Subcutaneous abdominal adipose tissue (tissue), 5 donors: ENCODE measurements around the gene TMEM253.

ENCODE experiments used
- H3K27ac ChIP-seq: one replicate; pipeline ENCODE4 v1.7.0; 2013; ENCODE audit warnings: low read depth, mild to moderate bottlenecking, inconsistent platforms, low read length, moderate library complexity
- H3K27me3 ChIP-seq, 5 donors: one replicate each; pipeline ENCODE4 v1.7.0; 2013; ENCODE audit warnings: low read length in 5 of 5, inconsistent platforms in 1 of 5; ENCODE audit not compliant: control insufficient read depth in 5 of 5, insufficient read depth in 4 of 5
- H3K36me3 ChIP-seq, 5 donors: one replicate each; pipeline ENCODE4 v1.7.0; 2013; ENCODE audit warnings: low read length in 5 of 5; ENCODE audit not compliant: control insufficient read depth in 5 of 5, insufficient read depth in 5 of 5
- H3K4me1 ChIP-seq, 5 donors: one replicate each; pipeline ENCODE4 v1.7.0; 2013; ENCODE audit warnings: low read length in 5 of 5, mild to moderate bottlenecking in 3 of 5, moderate library complexity in 1 of 5; ENCODE audit not compliant: control insufficient read depth in 5 of 5, insufficient read depth in 5 of 5
- H3K4me3 ChIP-seq, 5 donors: one replicate each; pipeline ENCODE4 v1.7.0; 2013; ENCODE audit warnings: low read length in 5 of 5, low read depth in 1 of 5
- H3K9ac ChIP-seq, 5 donors: one replicate each; pipeline ENCODE4 v1.7.0; 2013; ENCODE audit warnings: low read length in 5 of 5, mild to moderate bottlenecking in 4 of 5, moderate library complexity in 3 of 5
- H3K9me3 ChIP-seq, 5 donors: one replicate each; pipeline ENCODE4 v1.7.0; 2013; ENCODE audit warnings: low read length in 5 of 5; ENCODE audit not compliant: control insufficient read depth in 5 of 5
- donor health status: healthy.
- donor health status: healthy.
- donor health status: healthy.
- donor health status: healthy.
- donor health status: healthy.

The TMEM253 gene

GRCh38 chr14:21089877-21090193 lies 11.0 kb upstream of the TMEM253 start:
- no peak overlapping the region for H3K4me3 ChIP-seq
- H3K36me3 ChIP-seq = peaks cover 10 to 82% (median 66%) of the 10 kb centered on the region in 5 donors
- H3K27me3 ChIP-seq = no peaks in the 10 kb centered on the region
- H3K9me3 ChIP-seq = no peaks in the 10 kb centered on the region
- H3K4me1 ChIP-seq = peaks cover 6 to 56% (median 37%) of the 10 kb centered on the region in 5 donors
- no peak overlapping the region for H3K27ac ChIP-seq
- no peak overlapping the region for H3K9ac ChIP-seq

GRCh38 chr14:21090194-21090939 lies 10.5 kb upstream of the TMEM253 start:
- Histone ChIP-seq H3K9ac (no peak overlapping the region), H3K27ac (no peak overlapping the region), H3K36me3 (peaks cover 6 to 77% (median 61%) of the 10 kb centered on the region in 5 donors), H3K4me3 (no peak overlapping the region), H3K4me1 (peaks cover 6 to 51% (median 32%) of the 10 kb centered on the region in 5 donors), H3K9me3 (no peaks in the 10 kb centered on the region), H3K27me3 (no peaks in the 10 kb centered on the region)

- H3K27ac ChIP-seq = no peak overlapping the region
- no peak overlapping the region for H3K4me3 ChIP-seq
- H3K4me1 ChIP-seq = peaks cover 6 to 46% (median 25%) of the 10 kb centered on the region in 5 donors
- no peaks in the 10 kb centered on the region for H3K27me3 ChIP-seq
- H3K9me3 ChIP-seq = no peaks in the 10 kb centered on the region
- H3K9ac ChIP-seq = peak overlapping the region in 1 of 5 donors; percentile 17
- peaks cover 6 to 70% (median 53%) of the 10 kb centered on the region in 5 donors for H3K36me3 ChIP-seq
Observed at GRCh38 chr14:21090940-21091663, 9.8 kb upstream of the TMEM253 start.

GRCh38 chr14:21091821-21092272 lies 9.0 kb upstream of the TMEM253 start:
- Histone ChIP-seq H3K36me3 (peaks cover 0 to 62% (median 48%) of the 10 kb centered on the region in 5 donors), H3K4me3 (no peak overlapping the region), H3K27me3 (no peaks in the 10 kb centered on the region), H3K9me3 (no peaks in the 10 kb centered on the region), H3K4me1 (peaks cover 6 to 46% (median 26%) of the 10 kb centered on the region in 5 donors), H3K27ac (peak overlapping the region; percentile 30), H3K9ac (no peak overlapping the region)

GRCh38 chr14:21092273-21093011 lies 8.4 kb upstream of the TMEM253 start:
- H3K9ac ChIP-seq = peak overlapping the region in 1 of 5 donors; percentile 25
- H3K27me3 ChIP-seq = no peaks in the 10 kb centered on the region
- no peaks in the 10 kb centered on the region for H3K9me3 ChIP-seq
- no peak overlapping the region for H3K4me3 ChIP-seq
- H3K36me3 ChIP-seq = peaks cover 0 to 56% (median 43%) of the 10 kb centered on the region in 5 donors
- H3K4me1 ChIP-seq = peaks cover 6 to 46% (median 26%) of the 10 kb centered on the region in 5 donors
- H3K27ac ChIP-seq = peak overlapping the region; percentile 30

- Histone ChIP-seq H3K27ac (no peak overlapping the region), H3K9me3 (no peaks in the 10 kb centered on the region), H3K4me3 (no peak overlapping the region), H3K27me3 (no peaks in the 10 kb centered on the region), H3K36me3 (peaks cover 0 to 50% (median 39%) of the 10 kb centered on the region in 5 donors), H3K9ac (no peak overlapping the region), H3K4me1 (peaks cover 6 to 42% (median 24%) of the 10 kb centered on the region in 5 donors)
Observed at GRCh38 chr14:21093018-21093417, 7.8 kb upstream of the TMEM253 start.

GRCh38 chr14:21093769-21094681 lies 6.8 kb upstream of the TMEM253 start:
- H3K36me3 ChIP-seq = peaks cover 0 to 41% (median 30%) of the 10 kb centered on the region in 5 donors
- peaks cover 6 to 44% (median 28%) of the 10 kb centered on the region in 5 donors for H3K4me1 ChIP-seq
- H3K27me3 ChIP-seq = no peaks in the 10 kb centered on the region
- H3K9me3 ChIP-seq = no peaks in the 10 kb centered on the region
- peak overlapping the region in 1 of 5 donors; percentile 38 for H3K9ac ChIP-seq
- no peak overlapping the region for H3K27ac ChIP-seq
- H3K4me3 ChIP-seq = no peak overlapping the region

GRCh38 chr14:21095430-21096205 lies 5.2 kb upstream of the TMEM253 start:
- Histone ChIP-seq H3K27me3 (no peaks in the 10 kb centered on the region), H3K36me3 (peaks cover 0 to 25% (median 17%) of the 10 kb centered on the region in 5 donors), H3K9ac (no peak overlapping the region), H3K4me3 (no peak overlapping the region), H3K4me1 (peaks cover 4 to 45% (median 35%) of the 10 kb centered on the region in 5 donors), H3K27ac (peak overlapping the region; percentile 87), H3K9me3 (no peaks in the 10 kb centered on the region)
